ENCODE results near the gene TAS2R46.
"Not testable (repeated sequence)": the region's sequence is repeated elsewhere in the genome, so short reads cannot be mapped to it uniquely, and the experiment has no call there.

Gene TAS2R46

DNA sequence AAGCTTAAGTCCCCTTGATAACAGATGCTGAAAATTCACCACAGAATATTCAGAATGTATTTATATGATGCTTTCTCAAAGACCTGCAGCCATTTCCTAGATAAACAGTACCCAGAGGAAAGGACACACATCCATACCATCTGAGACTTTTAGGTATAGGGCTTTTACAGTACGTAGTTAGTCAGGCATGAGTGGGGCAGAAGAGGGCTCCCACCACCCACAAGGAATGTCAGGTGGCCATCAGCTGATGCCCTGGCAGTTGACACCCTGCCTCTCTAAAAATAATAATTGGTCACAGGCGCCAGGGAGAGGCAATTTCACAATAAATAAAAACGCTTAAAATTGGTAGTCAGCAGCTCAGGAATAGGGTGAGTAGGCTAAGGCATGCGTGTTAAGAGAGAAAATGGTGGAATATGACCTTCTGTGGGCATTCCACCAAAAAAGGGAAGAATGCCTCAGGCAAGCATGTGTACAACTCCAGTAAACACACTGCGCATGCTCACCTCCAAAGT is 7.8 kb upstream of the TAS2R46 start:
- Histone ChIP-seq H3K9me3 (ENCODE audit: control insufficient read depth, insufficient read depth, low read length) (no peaks in the 10 kb centered on the region), H3K36me3 (ENCODE audit: insufficient read depth, low read length) (no peaks in the 10 kb centered on the region), H3K4me1 (ENCODE audit: insufficient read depth, low read length) (peaks cover 3% of the 10 kb centered on the region; the same call in 1 of the 2 replicates), H3K9ac (ENCODE audit: low read depth, low read length) (no peak overlapping the region)

- Histone ChIP-seq H3K36me3 (ENCODE audit: insufficient read depth, low read length) (no peaks in the 10 kb centered on the region), H3K9me3 (ENCODE audit: control insufficient read depth, insufficient read depth, low read length) (no peaks in the 10 kb centered on the region), H3K4me1 (ENCODE audit: insufficient read depth, low read length) (peaks cover 3% of the 10 kb centered on the region; the same call in 1 of the 2 replicates), H3K9ac (ENCODE audit: low read depth, low read length) (no peak overlapping the region)
Observed at GRCh38 chr12:11067514-11067913, 5.4 kb upstream of the TAS2R46 start.

- no peaks in the 10 kb centered on the region for H3K9me3 ChIP-seq (ENCODE audit: control insufficient read depth, insufficient read depth, low read length)
- no peaks in the 10 kb centered on the region for H3K4me1 ChIP-seq (ENCODE audit: insufficient read depth, low read length)
Observed at GRCh38 chr12:11059784-11060183, 2.3 kb downstream of the TAS2R46 start.

DNA sequence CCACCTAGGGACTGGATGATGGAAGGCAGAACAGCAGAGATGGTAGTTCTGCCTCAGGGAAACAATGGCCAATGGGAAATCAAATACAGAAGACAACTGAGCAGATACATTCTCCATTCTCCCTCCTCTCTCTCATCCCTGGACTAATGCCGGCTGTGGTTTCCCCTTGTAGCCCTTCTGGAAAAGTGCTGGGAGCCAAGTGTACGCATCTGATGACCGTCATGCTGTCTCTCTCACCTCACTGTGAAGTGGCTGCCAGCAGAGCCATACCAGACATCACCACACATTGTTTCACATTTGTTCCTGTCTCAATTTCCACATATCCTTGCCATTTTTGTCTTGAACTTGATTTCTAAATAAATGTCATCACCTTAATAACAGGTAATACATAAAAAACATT is 3.1 kb downstream of the TAS2R46 start:
- H3K9ac ChIP-seq (ENCODE audit: low read depth, low read length) = no peak overlapping the region
- no peaks in the 10 kb centered on the region for H3K36me3 ChIP-seq (ENCODE audit: insufficient read depth, low read length)
- no peaks in the 10 kb centered on the region for H3K4me1 ChIP-seq (ENCODE audit: insufficient read depth, low read length)
- no peaks in the 10 kb centered on the region for H3K9me3 ChIP-seq (ENCODE audit: control insufficient read depth, insufficient read depth, low read length)

More at GRCh38 chr12:11059784-11060183, 2.3 kb downstream of the TAS2R46 start:
- Histone ChIP-seq H3K36me3 (ENCODE audit: insufficient read depth, low read length) (no peaks in the 10 kb centered on the region), H3K9ac (ENCODE audit: low read depth, low read length) (no peak overlapping the region)

DNA sequence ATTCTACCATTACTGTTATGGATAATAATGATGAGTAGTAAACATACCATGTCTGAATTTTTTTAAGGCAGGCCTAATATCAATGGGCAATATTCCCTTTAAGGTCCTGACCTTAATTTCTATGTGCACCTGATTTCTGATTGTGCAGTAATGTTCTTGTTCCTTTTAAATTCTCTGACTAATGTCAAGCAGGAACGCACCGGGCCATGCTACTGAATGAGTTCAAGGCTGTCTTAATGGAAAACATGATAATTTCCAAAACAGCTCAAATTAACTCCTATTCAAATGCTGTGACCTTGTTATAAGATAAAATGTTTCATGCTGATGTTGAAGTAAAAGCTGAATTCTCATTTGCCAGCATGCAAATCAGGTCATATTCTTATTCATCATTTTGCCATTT is 6.8 kb downstream of the TAS2R46 start:
- Histone ChIP-seq H3K4me1 (ENCODE audit: insufficient read depth, low read length) (no peaks in the 10 kb centered on the region), H3K9ac (ENCODE audit: low read depth, low read length) (no peak overlapping the region), H3K36me3 (ENCODE audit: insufficient read depth, low read length) (peaks cover 3% of the 10 kb centered on the region; the same call in 1 of the 2 replicates), H3K9me3 (ENCODE audit: control insufficient read depth, insufficient read depth, low read length) (peaks cover 9% of the 10 kb centered on the region; the same call in 1 of the 2 replicates)

DNA sequence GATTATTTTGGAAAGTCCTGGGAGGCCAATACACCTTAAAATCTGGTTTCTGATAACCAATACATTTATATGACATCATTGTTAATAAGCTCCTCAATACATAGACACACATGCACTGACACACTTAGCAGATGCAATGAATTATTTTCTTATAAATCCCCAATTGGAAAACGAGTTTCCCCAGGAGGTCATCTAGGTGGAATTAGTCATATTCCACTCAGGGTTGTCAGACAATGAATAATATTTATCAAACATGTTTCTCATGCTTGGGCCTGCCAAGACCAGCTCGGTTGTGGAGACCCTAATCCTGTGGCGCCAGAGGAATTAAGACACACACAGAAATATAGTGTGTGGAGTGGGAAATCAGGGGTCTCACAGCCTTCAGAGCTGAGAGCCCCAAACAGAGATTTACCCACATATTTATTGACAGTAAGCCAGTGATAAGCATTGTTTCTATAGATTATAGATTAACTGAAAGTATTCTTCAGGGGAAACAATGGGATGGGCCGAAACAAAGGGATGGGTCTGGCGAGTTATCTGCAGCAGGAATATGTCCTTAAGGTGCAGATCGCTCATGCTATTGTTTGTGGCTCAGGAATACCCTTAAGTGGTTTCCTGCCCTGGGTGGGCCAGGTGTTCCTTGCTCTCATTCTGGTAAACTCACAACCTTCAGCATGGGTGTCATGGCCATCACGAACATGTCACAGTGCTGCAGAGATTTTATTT is 12.1 kb downstream of the TAS2R46 start:
- H3K4me1 ChIP-seq (ENCODE audit: insufficient read depth, low read length); H3K9me3 ChIP-seq (ENCODE audit: control insufficient read depth, insufficient read depth, low read length); H3K9ac ChIP-seq (ENCODE audit: low read depth, low read length); H3K36me3 ChIP-seq (ENCODE audit: insufficient read depth, low read length): not testable (repeated sequence)

GRCh38 chr12:11041366-11041765 is 20.7 kb downstream of the TAS2R46 start:
- not testable (repeated sequence) for H3K9ac ChIP-seq (ENCODE audit: low read depth, low read length); H3K9me3 ChIP-seq (ENCODE audit: control insufficient read depth, insufficient read depth, low read length); H3K36me3 ChIP-seq (ENCODE audit: insufficient read depth, low read length); H3K4me1 ChIP-seq (ENCODE audit: insufficient read depth, low read length)

DNA sequence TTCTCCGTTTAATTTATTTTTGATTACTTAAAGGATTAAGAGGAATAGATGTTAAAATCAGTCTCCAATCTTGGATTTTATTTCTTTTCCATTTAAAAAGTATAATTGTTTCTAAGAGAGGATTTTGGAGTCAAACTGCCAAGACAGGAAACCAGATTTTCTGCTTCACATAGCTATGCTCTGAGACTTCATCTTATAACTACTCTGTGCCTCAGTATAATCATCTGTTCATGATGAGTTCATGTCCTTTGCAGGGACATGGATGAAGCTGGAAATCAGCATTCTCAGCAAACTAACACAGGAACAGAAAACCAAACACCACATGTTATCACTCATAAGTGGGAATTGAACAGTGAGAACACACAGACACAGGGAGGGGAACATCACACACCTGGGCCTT is 21.9 kb downstream of the TAS2R46 start:
- Histone ChIP-seq H3K9me3 (ENCODE audit: control insufficient read depth, insufficient read depth, low read length) (no peaks in the 10 kb centered on the region), H3K9ac (ENCODE audit: low read depth, low read length) (no peak overlapping the region), H3K4me1 (ENCODE audit: insufficient read depth, low read length) (no peaks in the 10 kb centered on the region), H3K36me3 (ENCODE audit: insufficient read depth, low read length) (no peaks in the 10 kb centered on the region)

- no peaks in the 10 kb centered on the region for H3K36me3 ChIP-seq (ENCODE audit: insufficient read depth, low read length)
- H3K9ac ChIP-seq (ENCODE audit: low read depth, low read length) = no peak overlapping the region
- no peaks in the 10 kb centered on the region for H3K9me3 ChIP-seq (ENCODE audit: control insufficient read depth, insufficient read depth, low read length)
- no peaks in the 10 kb centered on the region for H3K4me1 ChIP-seq (ENCODE audit: insufficient read depth, low read length)
Observed at GRCh38 chr12:11039171-11039570, 22.9 kb downstream of the TAS2R46 start.

DNA sequence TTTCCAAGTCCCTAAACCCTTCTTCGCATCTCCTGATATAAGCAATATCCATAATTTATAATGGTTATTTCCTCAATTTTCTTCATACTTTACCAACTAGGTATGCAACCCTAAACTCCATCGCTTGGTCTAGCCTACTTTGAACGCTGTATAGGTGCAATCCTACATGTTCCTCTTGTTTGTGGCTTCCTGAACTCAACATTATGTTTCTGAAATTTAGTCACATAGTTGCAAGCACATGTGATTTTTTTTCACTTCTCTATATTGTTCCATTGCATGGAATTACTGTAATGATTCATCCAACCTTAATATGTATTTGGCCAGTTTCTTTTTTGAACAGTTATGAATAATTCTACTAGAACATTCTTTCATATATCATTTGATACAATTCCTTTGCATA is 28.1 kb downstream of the TAS2R46 start:
- not testable (repeated sequence) for H3K9ac ChIP-seq (ENCODE audit: low read depth, low read length); H3K9me3 ChIP-seq (ENCODE audit: control insufficient read depth, insufficient read depth, low read length); H3K36me3 ChIP-seq (ENCODE audit: insufficient read depth, low read length); H3K4me1 ChIP-seq (ENCODE audit: insufficient read depth, low read length)

GRCh38 chr12:11031307-11031706 is 30.8 kb downstream of the TAS2R46 start, which contains the start of gene TAS2R31:
Gene TAS2R31, minus strand, starts transcription at chr12:11031407. Its CDS starts 72 bp downstream, at chr12:11031335.
- H3K36me3 ChIP-seq (ENCODE audit: insufficient read depth, low read length) = no peaks in the 10 kb centered on the region
- H3K9ac ChIP-seq (ENCODE audit: low read depth, low read length) = no peak within 1 kb of the TSS
- no peaks in the 10 kb centered on the region for H3K4me1 ChIP-seq (ENCODE audit: insufficient read depth, low read length)
- no peaks in the 10 kb centered on the region for H3K9me3 ChIP-seq (ENCODE audit: control insufficient read depth, insufficient read depth, low read length)

DNA sequence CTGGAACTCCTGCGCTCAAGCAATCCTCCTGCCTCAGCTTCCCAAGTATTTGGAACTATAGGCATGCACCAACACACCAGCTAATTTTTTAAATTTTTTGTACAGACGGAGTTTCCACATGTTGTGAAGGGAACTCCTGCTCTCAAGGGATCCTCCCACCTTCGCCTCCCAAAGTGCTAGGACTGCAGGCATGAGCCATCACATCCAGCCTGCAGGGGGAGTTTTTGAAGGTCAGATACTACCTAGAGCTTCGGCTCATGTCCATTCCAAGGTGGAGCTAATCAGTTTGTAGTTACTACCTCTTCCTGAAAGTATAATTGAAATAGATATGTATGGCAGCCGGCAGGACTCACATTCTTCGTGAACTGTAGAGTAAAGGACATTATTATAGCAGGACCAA is 36.0 kb downstream of the TAS2R46 start:
- Histone ChIP-seq H3K4me1 (ENCODE audit: insufficient read depth, low read length) (no peaks in the 10 kb centered on the region), H3K36me3 (ENCODE audit: insufficient read depth, low read length) (no peaks in the 10 kb centered on the region), H3K9me3 (ENCODE audit: control insufficient read depth, insufficient read depth, low read length) (no peaks in the 10 kb centered on the region)

GRCh38 chr12:11023387-11023786 is 38.7 kb downstream of the TAS2R46 start:
- no peaks in the 10 kb centered on the region for H3K9me3 ChIP-seq (ENCODE audit: control insufficient read depth, insufficient read depth, low read length)
- H3K9ac ChIP-seq (ENCODE audit: low read depth, low read length) = no peak overlapping the region
- H3K4me1 ChIP-seq (ENCODE audit: insufficient read depth, low read length) = no peaks in the 10 kb centered on the region
- no peaks in the 10 kb centered on the region for H3K36me3 ChIP-seq (ENCODE audit: insufficient read depth, low read length)

More for the DNA sequence above, 36.0 kb downstream of the TAS2R46 start:
- H3K9ac ChIP-seq (ENCODE audit: low read depth, low read length) = no peak overlapping the region

DNA sequence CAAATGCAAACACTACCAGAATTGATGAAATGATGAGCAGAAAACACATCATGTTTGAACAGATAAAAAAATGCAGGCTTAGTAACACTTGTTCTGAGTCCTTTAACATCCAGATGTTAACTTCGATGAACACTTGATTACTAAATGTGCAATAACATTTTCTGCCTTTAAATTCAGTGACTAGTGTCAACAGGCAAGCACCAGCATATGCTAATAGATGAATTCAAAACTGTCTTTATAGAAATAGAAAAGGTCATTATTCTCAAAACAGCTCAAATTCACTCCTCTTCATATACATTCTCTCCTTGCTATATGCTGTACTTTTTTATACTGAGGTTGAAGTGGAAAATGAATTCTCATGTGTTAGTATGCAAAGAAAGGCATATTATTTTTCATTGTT is 39.6 kb downstream of the TAS2R46 start, which contains the start of gene TAS2R19:
TSS of gene TAS2R19 (minus strand) at position 101 of the 400 bp plus-strand sequence. CDS start at position 52, 49 bp downstream.
- Histone ChIP-seq H3K9ac (ENCODE audit: low read depth, low read length) (no peak within 1 kb of the TSS), H3K9me3 (ENCODE audit: control insufficient read depth, insufficient read depth, low read length) (no peaks in the 10 kb centered on the region), H3K4me1 (ENCODE audit: insufficient read depth, low read length) (no peaks in the 10 kb centered on the region), H3K36me3 (ENCODE audit: insufficient read depth, low read length) (no peaks in the 10 kb centered on the region)

GRCh38 chr12:11016937-11017336 is 45.2 kb downstream of the TAS2R46 start:
- H3K9me3 ChIP-seq (ENCODE audit: control insufficient read depth, insufficient read depth, low read length) = no peaks in the 10 kb centered on the region
- no peak overlapping the region for H3K9ac ChIP-seq (ENCODE audit: low read depth, low read length)
- no peaks in the 10 kb centered on the region for H3K4me1 ChIP-seq (ENCODE audit: insufficient read depth, low read length)
- no peaks in the 10 kb centered on the region for H3K36me3 ChIP-seq (ENCODE audit: insufficient read depth, low read length)
